GM18868 (cell line): ENCODE results near the gene FEV.

Experiments used
- ATAC-seq: cut with Tn5 transposase; IDR thresholded peaks from one replicate; pipeline ENCODE4 v1.9.1; 2021; ENCODE audit warnings: mild to moderate bottlenecking, moderate library complexity; ENCODE audit not compliant: unreplicated experiment

The FEV gene

DNA sequence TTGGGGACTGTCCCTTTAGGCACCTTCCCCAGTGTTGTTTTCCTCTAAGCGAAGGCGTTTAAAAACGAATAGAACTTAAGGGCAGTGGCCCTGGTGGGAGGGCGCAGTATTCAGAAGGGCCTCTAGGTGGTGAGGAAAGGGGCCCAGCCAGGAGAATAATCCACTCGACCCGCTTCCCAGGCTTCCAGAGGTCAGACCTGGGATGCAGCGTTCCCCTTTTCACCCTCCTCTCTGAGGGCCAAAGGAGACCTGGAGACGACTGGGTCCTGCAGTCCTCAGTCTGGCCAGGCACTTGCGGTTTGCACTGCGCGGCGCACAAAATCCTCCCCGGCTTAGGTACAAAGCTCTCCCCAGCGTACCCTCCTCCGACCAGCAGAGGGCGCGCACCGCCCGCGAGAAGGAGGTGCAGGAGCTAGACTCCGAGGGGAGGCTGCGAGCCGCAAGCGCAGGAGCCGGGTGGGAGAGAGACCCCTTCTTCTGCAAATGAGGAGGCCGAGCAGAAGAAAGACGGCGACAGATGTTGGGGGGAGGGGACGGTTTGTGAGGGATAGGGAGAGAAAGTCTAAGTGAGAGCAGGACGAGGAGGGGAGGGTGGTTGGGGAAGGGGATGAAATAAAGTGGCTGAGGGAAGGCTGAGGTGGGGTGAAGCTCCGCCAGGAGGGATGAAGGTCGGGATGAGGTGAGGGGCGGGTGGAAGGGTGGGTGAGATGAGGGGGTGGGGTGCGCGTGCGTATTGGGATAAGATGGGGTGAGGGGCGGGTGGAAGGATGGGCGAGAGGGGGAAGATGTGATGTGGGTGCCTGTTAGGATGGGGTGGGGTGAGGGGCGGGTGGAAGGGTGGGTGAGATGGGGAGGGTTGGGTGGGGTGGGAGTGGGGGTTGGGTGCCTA is 4.9 kb downstream of the FEV start:
- ATAC-seq = peak; percentile 90

DNA sequence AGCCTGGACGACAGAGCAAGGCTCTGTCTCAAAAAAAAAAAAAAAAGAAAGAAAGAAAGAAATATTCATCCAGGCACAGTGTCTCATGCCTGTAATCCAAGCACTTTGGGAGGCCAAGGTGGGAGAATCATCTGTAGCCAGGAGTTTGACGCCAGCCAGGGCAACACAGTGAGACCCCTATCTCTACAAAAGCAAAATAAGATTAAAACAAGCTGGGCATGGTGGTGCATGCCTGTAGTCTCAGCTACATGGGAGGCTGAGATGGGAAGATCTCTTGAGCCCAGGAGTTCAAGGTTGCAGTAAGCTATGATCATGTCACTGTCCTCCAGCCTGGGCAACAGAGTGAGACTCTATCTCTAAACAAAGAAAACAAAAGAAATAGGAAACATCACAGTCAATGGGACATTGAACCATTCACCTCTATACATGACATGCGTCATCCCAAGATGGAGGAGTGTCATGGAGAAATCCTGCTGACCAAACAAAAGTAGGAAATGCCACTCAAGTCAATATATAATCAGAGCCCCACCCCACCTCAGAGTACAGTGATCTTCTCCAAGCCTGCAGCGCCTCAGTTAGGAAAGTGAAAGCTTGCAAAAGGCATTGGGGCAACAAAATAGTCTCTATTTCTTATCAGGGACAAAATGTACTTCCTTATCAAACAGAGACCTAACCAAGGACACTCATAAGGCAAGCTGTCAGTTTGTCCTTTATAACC is 9.8 kb downstream of the FEV start:
- no peak for ATAC-seq

DNA sequence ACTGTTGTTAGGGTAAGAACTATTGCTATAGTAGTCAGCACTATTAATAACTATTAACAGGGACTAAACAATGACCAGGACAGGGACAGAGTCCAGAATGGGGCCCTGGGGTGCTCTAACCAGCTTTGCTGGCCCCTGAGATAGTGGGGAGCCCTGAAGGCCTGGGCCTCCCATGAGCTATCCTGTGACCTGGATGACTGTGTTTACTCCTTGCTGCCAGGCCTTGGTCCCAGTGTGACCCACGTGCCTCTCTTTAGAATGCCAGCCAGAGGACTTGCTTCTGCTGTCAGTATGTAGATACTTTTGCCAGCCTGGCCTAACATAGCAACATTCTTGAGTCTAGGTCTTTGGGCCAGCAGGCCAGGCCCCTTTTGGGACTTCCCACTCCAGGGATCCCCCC is 14.1 kb downstream of the FEV start:
- no peak for ATAC-seq

DNA sequence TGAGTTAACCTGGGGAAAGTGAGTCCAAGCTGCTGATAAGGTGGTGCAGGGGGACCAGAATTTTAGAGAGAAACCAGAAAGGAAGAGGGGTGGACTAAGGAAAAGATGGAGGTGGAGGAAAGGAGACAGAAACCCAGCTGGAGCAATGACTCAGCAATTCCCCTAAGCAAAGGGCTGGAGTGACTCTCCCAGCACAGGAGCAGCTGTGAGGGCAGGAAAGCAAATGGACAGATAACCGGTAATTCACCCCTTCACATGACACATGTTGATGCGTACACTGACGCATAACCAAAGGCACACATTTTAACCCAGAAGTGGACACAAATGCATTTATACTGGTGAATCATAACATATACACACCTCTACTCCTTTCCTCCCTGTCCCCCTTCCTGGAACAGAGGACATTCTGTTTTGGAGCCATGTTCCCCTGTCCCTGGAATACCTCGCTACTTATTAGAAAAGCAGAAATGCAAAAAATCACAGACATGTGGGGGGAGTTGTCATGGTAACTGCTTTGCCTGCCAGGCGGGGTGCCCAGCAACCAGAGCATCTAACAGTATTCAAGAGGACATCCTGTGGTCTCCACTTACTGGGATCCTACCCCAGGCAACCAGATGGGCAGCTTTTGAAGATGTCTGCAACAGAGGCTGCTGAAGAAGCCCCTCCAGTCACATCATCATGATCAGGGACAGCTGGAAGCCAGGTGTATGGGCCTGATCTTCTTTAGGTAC is 20.8 kb downstream of the FEV start:
- no peak for ATAC-seq

DNA sequence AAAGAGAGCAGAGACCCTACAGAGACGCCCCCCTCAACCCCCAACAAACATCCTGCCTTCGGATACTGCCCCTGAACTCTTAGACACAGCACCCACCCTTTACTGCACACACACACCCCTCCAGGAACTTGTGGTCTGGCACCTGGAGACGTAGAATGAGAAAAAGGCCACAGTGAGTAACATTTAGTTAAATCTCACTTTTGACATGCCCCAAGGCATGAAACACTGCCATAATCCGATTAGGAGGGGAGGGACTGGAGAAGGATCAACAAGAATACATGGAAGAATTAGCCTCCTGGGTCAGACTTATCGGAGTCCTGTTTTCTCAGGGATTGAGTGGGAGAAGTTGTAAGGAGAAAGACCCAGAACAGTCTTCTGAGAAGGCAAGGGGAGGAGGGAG is 21.4 kb downstream of the FEV start:
- ATAC-seq = no peak

DNA sequence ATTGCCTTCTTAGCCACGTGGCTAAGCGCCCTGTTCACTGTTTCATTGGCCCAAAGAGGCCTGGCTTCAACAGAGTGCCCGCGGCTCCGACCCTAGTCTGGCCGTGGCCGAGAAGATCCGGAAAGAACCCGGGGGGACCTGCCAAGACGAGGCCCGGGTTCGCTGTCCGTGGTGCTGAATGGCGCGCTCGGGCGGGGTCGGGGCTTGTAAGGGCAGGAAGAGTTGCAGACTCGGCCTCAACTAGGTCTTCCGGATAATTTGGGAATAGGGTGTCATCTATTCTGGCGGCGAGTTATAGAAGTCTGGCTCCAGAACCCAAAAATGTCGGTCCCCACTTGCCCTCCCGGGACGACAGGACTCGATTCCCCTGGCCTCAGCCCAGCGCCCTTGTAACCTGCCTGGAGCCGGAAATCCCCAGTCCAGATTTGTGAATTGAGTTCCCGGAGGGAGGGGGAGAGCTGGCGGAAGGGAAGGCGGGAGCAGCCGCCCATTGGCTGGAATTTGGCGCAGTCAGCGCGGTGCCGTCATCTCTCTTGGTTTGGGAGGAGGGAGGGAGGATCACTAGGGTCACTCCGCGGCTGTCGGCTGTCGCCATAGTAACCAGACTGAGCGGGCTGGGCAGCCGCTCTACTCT is 22.0 kb downstream of the FEV start:
- ATAC-seq = no peak

DNA sequence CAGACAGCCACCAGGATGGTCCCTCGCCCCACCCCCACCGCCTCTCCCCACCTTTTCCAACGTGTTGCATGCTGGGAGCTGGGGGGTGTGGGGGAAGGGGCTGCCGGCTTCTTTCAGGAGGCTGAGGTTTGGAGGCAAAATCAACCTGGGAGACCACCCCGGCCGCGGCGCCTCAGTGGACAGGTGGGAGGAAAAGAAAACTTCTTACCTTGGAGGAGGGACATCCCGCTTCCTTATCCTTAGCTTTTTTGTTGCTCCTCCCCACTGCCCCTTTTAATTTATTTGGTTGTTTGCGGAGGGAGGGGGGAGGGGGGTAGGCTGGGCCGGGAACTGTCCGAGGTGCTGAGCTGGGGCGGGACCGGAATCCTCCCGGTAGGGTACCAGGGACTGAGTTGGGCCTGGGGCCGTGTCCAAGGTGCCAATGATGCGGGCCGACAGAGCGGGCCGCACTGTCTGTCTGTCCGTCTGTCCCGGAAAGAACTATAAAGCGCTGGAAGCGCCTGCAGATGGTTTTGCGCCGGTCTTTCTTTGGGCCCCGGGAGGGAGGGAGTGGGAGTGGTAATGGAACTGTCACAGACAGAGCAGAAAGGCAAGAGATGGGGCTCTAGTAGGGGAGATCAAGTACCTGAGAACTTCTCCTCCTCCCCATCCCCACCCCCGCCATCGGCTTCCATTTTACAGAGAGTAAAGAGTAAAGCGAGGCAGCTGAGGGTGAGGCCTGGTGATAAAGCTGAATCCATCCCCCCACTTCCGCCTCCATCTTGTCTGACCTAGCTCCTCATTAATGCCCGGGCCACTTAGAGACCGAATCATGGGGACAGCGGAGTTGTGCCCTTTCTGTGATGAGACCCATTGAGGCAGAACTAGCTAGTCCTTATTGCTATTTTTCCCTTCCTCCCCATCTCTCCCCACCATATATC is 23.1 kb downstream of the FEV start:
- ATAC-seq = no peak

DNA sequence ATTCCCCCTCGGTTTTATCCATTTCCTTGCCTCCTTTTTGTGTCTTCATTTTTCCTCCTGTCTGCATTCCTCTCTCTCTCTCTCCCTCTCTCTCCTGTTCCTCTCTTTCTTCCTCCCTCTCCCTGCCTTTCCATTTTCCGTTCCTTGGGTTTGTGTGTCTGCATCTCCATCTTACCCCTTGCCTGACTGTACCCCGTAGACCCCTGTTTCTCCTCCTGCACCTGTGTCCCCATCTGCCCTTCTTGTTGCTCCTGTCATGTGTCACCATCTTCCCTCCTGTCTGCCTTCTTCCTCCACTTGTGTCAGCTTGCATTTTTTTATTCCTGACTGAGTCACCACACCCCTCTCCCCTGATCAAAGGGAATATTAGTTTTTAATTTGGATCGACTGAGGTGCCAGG is 23.8 kb downstream of the FEV start:
- ATAC-seq = no peak

DNA sequence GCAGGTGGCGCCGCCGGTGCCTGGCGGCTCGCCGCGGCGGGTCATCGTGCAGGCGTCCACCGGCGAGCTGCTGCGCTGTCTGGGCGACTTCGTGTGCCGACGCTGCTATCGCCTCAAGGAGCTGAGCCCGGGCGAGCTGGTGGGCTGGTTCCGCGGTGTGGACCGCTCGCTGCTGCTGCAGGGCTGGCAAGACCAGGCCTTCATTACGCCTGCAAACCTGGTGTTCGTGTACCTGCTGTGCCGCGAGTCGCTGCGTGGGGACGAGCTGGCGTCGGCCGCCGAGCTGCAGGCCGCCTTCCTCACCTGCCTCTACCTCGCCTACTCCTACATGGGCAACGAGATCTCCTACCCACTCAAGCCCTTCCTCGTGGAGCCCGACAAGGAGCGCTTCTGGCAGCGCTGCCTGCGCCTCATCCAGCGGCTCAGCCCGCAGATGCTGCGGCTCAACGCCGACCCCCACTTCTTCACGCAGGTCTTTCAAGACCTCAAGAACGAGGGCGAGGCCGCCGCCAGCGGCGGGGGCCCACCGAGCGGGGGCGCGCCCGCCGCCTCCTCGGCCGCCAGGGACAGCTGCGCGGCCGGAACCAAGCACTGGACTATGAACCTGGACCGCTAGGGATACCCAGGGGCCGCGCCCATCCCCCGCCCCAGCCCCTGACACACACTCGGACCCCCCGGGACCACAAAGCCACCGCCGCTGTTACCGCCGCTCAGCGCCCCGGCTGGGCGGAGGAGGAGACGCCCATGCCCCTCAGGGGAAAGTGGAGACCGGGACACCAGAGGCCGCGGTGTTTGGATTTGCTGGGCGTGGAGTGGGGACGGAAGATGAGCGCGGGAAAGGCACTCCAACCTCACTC is 24.4 kb downstream of the FEV start:
- no peak for ATAC-seq

DNA sequence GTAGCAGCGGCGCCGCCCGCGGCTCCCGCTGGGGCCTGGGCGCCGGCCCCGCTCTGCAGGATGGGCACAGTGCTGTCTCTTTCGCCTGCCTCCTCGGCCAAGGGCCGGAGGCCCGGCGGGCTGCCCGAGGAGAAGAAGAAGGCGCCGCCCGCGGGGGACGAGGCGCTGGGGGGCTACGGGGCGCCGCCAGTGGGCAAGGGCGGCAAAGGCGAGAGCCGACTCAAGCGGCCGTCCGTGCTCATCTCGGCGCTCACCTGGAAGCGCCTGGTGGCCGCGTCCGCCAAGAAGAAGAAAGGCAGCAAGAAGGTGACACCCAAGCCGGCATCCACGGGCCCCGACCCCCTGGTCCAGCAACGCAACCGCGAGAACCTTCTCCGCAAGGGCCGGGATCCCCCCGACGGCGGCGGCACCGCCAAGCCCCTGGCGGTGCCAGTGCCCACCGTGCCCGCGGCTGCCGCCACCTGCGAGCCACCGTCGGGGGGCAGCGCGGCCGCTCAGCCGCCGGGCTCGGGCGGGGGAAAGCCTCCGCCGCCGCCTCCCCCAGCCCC is 25.1 kb downstream of the FEV start:
- no peak for ATAC-seq

DNA sequence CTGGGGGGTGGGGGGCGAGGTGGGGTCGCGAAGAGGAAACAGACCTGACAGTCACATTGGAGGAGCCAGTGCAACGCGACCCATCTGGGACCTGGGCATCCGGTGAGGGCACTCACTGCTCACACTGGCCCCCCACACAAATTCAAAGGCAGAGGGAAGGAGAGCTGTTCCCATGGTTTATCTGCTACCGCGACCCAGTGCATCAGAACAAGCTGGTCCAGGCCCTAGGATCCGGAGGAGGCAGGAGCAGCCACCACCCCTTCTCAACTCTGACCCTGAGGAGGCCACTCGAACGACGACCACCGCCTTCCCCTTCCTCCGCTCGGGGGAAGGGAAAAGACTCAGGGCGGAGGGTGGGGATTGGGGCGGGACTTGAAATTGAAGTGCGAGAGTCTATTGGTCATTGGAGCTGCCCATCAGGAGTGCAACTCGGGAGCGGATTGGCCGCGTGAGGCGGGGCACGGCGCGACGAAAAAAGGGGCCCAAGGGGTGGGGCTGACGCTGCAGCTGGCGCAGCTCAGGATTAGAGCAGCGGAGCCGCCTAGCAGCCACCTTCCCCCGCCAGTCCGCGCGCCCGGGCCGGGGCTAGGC is 25.7 kb downstream of the FEV start, which contains the start of gene CDK5R2:
CDK5R2 (plus strand) TSS at position 526 of the 591 bp plus-strand sequence. CDS start 155 bp downstream, outside the sequence.
- ATAC-seq = peak; percentile 99

DNA sequence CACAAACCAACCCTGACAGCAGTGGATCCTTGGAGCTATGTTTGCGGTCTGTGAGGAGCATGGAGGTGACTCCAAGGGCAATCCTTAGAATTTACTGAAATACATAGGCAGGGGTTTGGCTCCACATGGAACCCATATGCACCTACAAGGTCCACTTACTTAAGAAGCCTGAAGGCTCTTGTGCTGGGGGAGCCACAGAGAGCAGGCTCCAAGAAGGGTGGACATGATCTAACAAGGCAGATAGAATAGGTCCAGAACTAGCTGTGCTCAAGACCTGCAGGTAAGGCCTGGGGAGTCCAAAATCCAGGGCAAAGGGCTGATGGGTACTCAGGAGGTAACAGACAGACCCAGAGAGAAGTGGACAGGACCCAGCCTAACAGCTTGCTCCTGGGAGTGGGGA is 26.7 kb downstream of the FEV start:
- no peak for ATAC-seq

DNA sequence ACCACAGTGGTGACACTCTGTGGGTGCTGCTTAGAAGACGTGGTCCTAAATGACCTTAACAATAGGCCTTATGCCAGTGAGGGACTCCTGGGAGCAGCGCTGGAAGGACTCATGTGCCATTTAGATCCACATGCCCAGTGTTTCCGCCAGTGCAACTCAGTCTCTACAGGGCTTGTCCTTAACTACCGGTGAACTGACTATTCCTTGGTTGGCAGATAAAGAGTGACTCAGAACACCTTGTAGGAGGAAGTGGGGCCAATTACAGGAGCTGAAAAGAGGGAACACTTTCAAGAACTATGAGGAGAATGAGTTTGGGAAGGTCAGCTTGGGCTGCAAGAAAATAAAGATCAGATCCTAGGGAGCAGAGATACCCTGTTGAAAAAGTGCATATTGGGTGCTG is 27.3 kb downstream of the FEV start:
- no peak for ATAC-seq

DNA sequence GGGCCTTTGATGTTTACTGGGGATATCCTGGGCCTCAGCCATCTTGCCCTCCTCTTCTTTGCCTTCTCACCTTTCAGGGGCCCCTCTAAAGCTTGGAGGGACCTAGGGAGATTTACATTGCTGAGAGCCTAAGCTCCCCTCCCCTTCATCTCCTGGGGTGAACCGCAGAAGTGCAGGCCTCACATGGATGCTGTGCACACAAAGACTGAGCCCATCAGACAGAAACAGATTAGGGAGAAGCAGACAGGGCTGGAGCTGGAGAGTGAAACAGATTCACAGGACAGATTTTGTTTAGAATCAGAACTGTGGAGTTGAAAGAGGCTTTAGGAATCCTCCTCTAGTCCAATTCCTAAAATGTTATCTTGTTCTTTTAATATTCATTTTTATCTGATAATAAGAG is 28.9 kb downstream of the FEV start:
- no peak for ATAC-seq

DNA sequence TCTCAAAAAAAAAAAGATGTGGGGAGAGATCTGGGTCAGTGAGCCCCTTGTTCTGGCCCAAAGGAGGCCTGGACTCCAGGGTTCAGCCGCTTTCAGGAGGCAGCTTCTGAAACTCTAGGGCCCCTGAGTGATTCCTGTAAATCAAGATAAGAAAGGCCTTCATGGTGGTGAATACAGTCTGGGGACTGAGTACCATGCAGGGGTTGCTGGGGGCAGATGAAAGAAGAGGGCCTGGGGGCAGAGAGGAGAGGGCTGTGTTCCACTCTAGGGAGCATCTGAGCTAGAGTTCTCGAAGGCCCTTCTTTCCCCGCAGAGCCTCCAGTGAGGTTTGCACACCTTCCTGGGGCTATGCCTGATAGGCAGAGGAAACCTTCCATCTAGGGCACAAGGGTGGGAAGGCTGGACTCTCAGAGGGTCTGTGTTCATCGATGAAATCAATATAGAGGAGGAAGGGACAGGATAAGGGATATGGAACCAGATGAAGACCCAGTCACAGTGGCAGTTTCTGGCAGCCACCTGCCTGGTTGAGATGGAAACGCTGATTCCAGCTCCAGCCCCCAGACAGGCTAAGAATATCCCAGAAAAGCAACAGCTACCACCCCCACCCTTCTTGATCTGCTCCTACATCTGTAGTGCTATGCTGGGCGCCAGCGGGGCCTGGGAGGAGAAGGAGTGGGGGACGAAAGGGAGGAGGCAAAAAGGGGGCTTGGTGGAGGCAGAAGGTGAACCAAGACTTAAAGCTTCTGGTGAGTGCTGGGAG is 30.3 kb downstream of the FEV start:
- ATAC-seq = no peak

DNA sequence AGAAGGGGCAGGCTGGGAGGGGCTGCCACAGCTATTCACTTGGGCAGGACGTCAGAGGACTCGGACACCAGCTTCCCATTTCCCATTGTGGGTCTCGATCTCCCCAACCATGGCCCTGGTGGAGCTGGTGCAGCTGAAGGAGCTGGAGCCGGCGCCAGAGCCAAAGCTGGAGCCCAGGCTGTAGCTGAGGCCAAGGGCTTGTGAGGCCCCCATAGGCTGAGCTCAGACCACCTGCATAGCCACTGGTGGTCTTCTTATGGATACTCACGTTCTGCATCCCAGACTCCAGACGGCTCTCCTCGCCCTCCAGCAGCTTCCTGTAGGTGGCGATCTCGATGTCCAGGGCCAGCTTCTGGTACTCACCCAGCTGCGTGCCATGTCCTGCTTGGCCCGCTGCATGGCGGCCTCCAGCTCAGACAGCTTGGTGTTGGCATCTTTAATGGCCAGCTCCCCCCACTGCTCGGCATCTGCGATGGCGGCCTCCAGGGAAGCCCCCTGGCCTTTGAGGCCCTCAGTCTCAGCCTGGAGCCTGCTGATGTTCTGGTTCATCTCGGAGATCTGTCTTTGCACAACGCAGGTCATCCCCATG is 31.5 kb downstream of the FEV start:
- ATAC-seq = no peak

DNA sequence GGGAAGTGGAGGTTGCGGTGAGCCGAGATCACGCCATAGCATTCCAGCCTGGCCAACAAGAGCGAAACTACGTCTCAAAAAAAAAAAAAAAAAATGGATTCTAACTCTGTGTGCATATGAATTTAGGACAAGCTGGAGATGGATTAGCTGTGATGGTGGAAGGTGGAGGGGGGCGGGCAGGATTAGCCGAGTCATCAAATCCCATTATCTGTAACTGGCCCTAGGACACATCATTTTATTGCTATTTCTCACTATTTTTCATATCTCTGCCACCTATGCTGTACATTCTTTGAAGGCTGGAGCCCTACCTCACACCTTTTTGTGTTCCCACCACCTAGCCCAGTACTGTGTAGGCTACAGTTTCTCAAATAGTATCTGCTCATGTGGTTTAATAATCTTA is 32.8 kb downstream of the FEV start:
- no peak for ATAC-seq
